Ovary (tissue), 3 donors: ENCODE results near the gene ZC3H6.

ENCODE experiments used
- EP300 ChIP-seq: sonication (generic); formaldehyde crosslinking; IDR thresholded peaks from one replicate; pipeline ENCODE4 v1.6.1; 2017; ENCODE audit warnings: antibody characterized with exemption
- TF ChIP-seq, protein P1 (sequence below), 3 donors: fragments of 450-650 bp in 2 of 3; fragments of 200-600 bp in 1 of 3; IDR thresholded peaks; one replicate each; pipeline versions ENCODE4 v1.5.1 to v1.8.0; 2016 to 2022; ENCODE audit warnings: antibody characterized with exemption in 3 of 3, mild to moderate bottlenecking in 1 of 3
- donor health status: DM: no; HTN: no; CAD: no.

- TF ChIP-seq, protein P1, sequence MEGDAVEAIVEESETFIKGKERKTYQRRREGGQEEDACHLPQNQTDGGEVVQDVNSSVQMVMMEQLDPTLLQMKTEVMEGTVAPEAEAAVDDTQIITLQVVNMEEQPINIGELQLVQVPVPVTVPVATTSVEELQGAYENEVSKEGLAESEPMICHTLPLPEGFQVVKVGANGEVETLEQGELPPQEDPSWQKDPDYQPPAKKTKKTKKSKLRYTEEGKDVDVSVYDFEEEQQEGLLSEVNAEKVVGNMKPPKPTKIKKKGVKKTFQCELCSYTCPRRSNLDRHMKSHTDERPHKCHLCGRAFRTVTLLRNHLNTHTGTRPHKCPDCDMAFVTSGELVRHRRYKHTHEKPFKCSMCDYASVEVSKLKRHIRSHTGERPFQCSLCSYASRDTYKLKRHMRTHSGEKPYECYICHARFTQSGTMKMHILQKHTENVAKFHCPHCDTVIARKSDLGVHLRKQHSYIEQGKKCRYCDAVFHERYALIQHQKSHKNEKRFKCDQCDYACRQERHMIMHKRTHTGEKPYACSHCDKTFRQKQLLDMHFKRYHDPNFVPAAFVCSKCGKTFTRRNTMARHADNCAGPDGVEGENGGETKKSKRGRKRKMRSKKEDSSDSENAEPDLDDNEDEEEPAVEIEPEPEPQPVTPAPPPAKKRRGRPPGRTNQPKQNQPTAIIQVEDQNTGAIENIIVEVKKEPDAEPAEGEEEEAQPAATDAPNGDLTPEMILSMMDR (IDR thresholded peaks at IDR 0.05): peak; percentile 78 to 85 (median 80)
- no peak for TF ChIP-seq EP300
Observed at GRCh38 chr2:112259509-112260294, 15.7 kb upstream of the ZC3H6 start.
